Glutamatergic neuron (in vitro differentiated cells): ENCODE measurements around the gene EPB41L2. TPM values are rescaled to one million over a fixed set of nuclear protein-coding genes. Genes with fewer than 3 reads are reported as not detected.
"Not testable (repeated sequence)": the region's sequence is repeated elsewhere in the genome, so short reads cannot be mapped to it uniquely, and the experiment has no call there.

Source experiments
- DNase-seq: peaks from one replicate; pipeline ENCODE4 v3.0.0; 2022
- H3K27ac Mint-ChIP-seq: one replicate; pipeline ENCODE4 v1.8.0; 2020; ENCODE audit warnings: mild to moderate bottlenecking, mixed read lengths, inconsistent platforms; ENCODE audit not compliant: unreplicated experiment
- H3K27me3 Mint-ChIP-seq: one replicate; pipeline ENCODE4 v1.8.0; 2020; ENCODE audit warnings: mild to moderate bottlenecking, moderate library complexity, mixed read lengths, inconsistent platforms; ENCODE audit not compliant: unreplicated experiment
- H3K36me3 Mint-ChIP-seq: one replicate; pipeline ENCODE4 v1.8.0; 2020; ENCODE audit warnings: mild to moderate bottlenecking, mixed read lengths, inconsistent platforms; ENCODE audit not compliant: unreplicated experiment
- H3K4me1 Mint-ChIP-seq: one replicate; pipeline ENCODE4 v1.8.0; 2020; ENCODE audit warnings: mild to moderate bottlenecking, low read depth, mixed read lengths, inconsistent platforms; ENCODE audit not compliant: unreplicated experiment
- H3K4me3 Mint-ChIP-seq: one replicate; pipeline ENCODE4 v1.8.0; 2020; ENCODE audit warnings: mild to moderate bottlenecking, mixed read lengths, inconsistent platforms; ENCODE audit not compliant: unreplicated experiment
- H3K9me3 Mint-ChIP-seq: one replicate; pipeline ENCODE4 v1.8.0; 2020; ENCODE audit warnings: mild to moderate bottlenecking, moderate library complexity, mixed read lengths, inconsistent platforms; ENCODE audit not compliant: unreplicated experiment
- total RNA-seq: library from RNA; stranded (reverse); fragmentation: NEBNext Ultra II Directional; extraction: Animal tissue kit (Norgen Biotek cat#: 25700); gene quantifications from one replicate; pipeline ENCODE4 v1.2.1, GENCODE V29; 2021; ENCODE audit not compliant: unreplicated experiment
- TF ChIP-seq, protein P1 (sequence below): fragments of 200-600 bp; sonication (generic); IDR thresholded peaks from one replicate; pipeline ENCODE4 v1.5.0; 2021; ENCODE audit not compliant: partially characterized antibody, unreplicated experiment

Gene EPB41L2
- total RNA-seq, 1 donor from 2014 or later: 36.2 TPM

DNA sequence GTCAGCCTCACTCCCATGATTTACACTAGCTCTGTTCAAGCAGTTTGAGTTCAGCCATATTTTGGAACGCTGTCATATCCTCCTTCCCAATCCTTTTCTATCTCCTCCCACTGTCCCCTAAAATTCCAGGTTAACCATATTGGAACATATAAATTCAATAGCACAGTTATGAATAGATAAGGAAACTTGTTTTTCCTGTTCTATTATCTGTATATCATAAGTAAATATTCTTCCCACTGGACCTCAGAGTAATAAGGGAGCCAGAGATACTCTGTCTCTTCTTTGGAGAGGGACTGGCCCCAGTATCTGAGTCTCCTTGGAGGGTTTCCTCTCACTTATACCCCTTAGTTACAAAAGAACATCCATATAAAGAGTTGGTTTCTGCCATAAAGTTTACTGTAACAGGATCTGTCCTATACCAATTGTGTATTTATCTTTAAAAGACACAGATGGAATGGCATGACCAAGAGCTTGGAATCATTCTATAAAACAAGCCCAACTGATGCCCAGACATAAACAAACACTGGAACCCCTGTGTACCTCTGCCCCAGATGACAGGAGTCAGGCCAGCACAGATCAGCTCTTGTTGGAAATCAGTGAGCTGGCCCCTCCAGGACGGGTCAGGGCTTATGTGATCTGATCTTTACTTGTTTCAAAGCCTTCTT lies 67.1 kb downstream of the EPB41L2 start:
- TF ChIP-seq, protein P1, sequence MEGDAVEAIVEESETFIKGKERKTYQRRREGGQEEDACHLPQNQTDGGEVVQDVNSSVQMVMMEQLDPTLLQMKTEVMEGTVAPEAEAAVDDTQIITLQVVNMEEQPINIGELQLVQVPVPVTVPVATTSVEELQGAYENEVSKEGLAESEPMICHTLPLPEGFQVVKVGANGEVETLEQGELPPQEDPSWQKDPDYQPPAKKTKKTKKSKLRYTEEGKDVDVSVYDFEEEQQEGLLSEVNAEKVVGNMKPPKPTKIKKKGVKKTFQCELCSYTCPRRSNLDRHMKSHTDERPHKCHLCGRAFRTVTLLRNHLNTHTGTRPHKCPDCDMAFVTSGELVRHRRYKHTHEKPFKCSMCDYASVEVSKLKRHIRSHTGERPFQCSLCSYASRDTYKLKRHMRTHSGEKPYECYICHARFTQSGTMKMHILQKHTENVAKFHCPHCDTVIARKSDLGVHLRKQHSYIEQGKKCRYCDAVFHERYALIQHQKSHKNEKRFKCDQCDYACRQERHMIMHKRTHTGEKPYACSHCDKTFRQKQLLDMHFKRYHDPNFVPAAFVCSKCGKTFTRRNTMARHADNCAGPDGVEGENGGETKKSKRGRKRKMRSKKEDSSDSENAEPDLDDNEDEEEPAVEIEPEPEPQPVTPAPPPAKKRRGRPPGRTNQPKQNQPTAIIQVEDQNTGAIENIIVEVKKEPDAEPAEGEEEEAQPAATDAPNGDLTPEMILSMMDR: no peak
- H3K4me1 Mint-ChIP-seq: peaks cover 5% of the 10 kb centered on the region
- no peaks in the 10 kb centered on the region for H3K36me3 Mint-ChIP-seq
- no peak for DNase-seq
- H3K27me3 Mint-ChIP-seq: no peaks in the 10 kb centered on the region
- no peaks in the 10 kb centered on the region for H3K9me3 Mint-ChIP-seq
- no peak overlapping the region for H3K4me3 Mint-ChIP-seq
- H3K27ac Mint-ChIP-seq: no peak overlapping the region

DNA sequence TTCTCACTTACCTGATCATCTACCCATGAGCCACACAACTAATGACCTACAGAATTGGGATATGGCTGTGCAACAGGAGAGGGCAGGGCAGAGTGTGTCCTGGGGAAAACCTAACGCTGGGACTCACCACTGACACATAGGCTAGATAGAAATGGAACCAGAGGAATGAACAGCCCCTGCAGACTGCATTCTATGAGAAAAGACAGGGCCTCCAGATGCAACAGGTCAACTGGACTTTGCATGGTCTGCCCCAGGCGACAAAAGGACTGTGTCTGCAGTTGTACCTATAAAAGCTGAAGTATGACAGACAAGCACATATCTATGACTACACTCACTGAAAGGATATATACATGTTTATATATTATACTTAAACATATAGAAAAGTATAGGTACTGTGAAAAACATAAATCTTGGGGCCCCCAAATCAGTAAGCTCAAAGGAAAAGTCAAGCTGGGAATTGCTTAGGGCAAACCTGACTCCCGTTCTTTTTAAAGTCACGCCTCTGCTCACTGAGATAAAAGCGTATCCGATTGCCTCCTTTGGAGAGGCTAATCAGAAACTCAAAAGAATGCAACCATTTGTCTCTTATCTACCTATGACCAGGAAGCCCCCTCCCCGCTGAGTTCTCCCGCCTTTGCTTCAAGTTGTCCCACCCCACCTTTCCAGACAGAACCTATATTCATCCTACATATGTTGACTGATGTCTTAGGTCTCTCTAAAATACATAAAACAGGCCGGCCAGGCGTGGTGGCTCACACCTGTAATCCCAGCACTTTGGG lies 68.5 kb downstream of the EPB41L2 start:
- Mint-ChIP-seq H3K4me3 (no peak overlapping the region), H3K27me3 (no peaks in the 10 kb centered on the region), H3K36me3 (no peaks in the 10 kb centered on the region), H3K9me3 (peaks cover 3% of the 10 kb centered on the region), H3K4me1 (peaks cover 5% of the 10 kb centered on the region), H3K27ac (no peak overlapping the region)
- no peak for DNase-seq
- TF ChIP-seq, protein P1: no peak

GRCh38 chr6:130993292-130993765 lies 69.7 kb downstream of the EPB41L2 start:
- no peak overlapping the region for H3K4me3 Mint-ChIP-seq
- H3K4me1 Mint-ChIP-seq: peaks cover 5% of the 10 kb centered on the region
- DNase-seq: no peak

GRCh38 chr6:130991422-130992137 lies 71.5 kb downstream of the EPB41L2 start:
- H3K36me3 Mint-ChIP-seq: no peaks in the 10 kb centered on the region
- no peaks in the 10 kb centered on the region for H3K4me1 Mint-ChIP-seq
- H3K9me3 Mint-ChIP-seq: peaks cover 3% of the 10 kb centered on the region
- DNase-seq: no peak
- no peak overlapping the region for H3K4me3 Mint-ChIP-seq
- no peaks in the 10 kb centered on the region for H3K27me3 Mint-ChIP-seq
- H3K27ac Mint-ChIP-seq: no peak overlapping the region
- TF ChIP-seq, protein P1: no peak

More at GRCh38 chr6:130993292-130993765, 69.7 kb downstream of the EPB41L2 start:
- Mint-ChIP-seq H3K27ac (no peak overlapping the region), H3K36me3 (no peaks in the 10 kb centered on the region), H3K9me3 (peaks cover 3% of the 10 kb centered on the region), H3K27me3 (no peaks in the 10 kb centered on the region)
- TF ChIP-seq, protein P1: no peak

- H3K9me3 Mint-ChIP-seq, H3K27me3 Mint-ChIP-seq, H3K36me3 Mint-ChIP-seq, H3K27ac Mint-ChIP-seq, H3K4me1 Mint-ChIP-seq, H3K4me3 Mint-ChIP-seq, DNase-seq: not testable (repeated sequence)
These were observed 75.5 kb downstream of the EPB41L2 start for GRCh38 chr6:130987539-130987938.
